WTC11 (cell line): Measurements from ENCODE around the gene PTPRJ.

ENCODE experiments used
- AFF4 ChIP-seq: sonication (generic); formaldehyde crosslinking; IDR thresholded peaks from 2 replicates; pipeline ENCODE4 v1.8.1; 2023; ENCODE audit warnings: mild to moderate bottlenecking, missing genetic modification reagents, borderline replicate concordance
- CREB1 ChIP-seq: sonication (generic); formaldehyde crosslinking; IDR thresholded peaks from 2 replicates; pipeline ENCODE4 v1.8.0; 2023; ENCODE audit warnings: mild to moderate bottlenecking, missing genetic modification reagents
- JUN ChIP-seq: sonication (generic); formaldehyde crosslinking; IDR thresholded peaks from 2 replicates; pipeline ENCODE4 v1.8.0; 2023; ENCODE audit warnings: mild to moderate bottlenecking, missing genetic modification reagents
- SMAD4 ChIP-seq: sonication (generic); formaldehyde crosslinking; IDR thresholded peaks from 2 replicates; pipeline ENCODE4 v1.8.0; 2022; ENCODE audit warnings: mild to moderate bottlenecking, missing genetic modification reagents
- SP1 ChIP-seq: sonication (generic); formaldehyde crosslinking; conservative IDR thresholded peaks from 2 replicates; pipeline ENCODE4 v1.8.1; 2022; ENCODE audit warnings: missing genetic modification reagents
- TEAD4 ChIP-seq: sonication (generic); formaldehyde crosslinking; IDR thresholded peaks from 2 replicates; pipeline ENCODE4 v1.8.0; 2022; ENCODE audit warnings: mild to moderate bottlenecking, missing genetic modification reagents
- TF ChIP-seq, protein P1 (sequence below): sonication (generic); formaldehyde crosslinking; IDR thresholded peaks from 2 replicates; pipeline ENCODE4 v1.8.1; 2022; ENCODE audit warnings: mild to moderate bottlenecking, moderate library complexity, missing genetic modification reagents
- TF ChIP-seq, protein P2 (sequence below): fragments of 250-450 bp; sonication (Bioruptor Pico); IDR thresholded peaks from 2 replicates; pipeline ENCODE4 v2.1.2; 2022; ENCODE audit warnings: mild to moderate bottlenecking, moderate library complexity

- TF ChIP-seq AFF4 (CRISPR knock-in tag) (no peak), CREB1 (no peak), SP1 (CRISPR knock-in tag) (no peak), JUN (CRISPR knock-in tag) (no peak), SMAD4 (CRISPR knock-in tag) (no peak), TEAD4 (CRISPR knock-in tag) (no peak)
- TF ChIP-seq, protein P1, sequence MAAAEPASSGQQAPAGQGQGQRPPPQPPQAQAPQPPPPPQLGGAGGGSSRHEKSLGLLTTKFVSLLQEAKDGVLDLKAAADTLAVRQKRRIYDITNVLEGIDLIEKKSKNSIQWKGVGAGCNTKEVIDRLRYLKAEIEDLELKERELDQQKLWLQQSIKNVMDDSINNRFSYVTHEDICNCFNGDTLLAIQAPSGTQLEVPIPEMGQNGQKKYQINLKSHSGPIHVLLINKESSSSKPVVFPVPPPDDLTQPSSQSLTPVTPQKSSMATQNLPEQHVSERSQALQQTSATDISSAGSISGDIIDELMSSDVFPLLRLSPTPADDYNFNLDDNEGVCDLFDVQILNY (CRISPR knock-in tag) = no peak
- TF ChIP-seq, protein P2, sequence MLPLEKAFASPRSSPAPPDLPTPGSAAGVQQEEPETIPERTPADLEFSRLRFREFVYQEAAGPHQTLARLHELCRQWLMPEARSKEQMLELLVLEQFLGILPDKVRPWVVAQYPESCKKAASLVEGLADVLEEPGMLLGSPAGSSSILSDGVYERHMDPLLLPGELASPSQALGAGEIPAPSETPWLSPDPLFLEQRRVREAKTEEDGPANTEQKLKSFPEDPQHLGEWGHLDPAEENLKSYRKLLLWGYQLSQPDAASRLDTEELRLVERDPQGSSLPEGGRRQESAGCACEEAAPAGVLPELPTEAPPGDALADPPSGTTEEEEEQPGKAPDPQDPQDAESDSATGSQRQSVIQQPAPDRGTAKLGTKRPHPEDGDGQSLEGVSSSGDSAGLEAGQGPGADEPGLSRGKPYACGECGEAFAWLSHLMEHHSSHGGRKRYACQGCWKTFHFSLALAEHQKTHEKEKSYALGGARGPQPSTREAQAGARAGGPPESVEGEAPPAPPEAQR = no peak
These were observed 67.3 kb downstream of the PTPRJ start for GRCh38 chr11:48047616-48048015.
